GM23248 (cell line): ENCODE results near the gene ALX4.

Experiments
- EZH2 ChIP-seq: fragments of 200-600 bp; sonication (generic); IDR thresholded peaks from 2 replicates; pipeline ENCODE4 v1.6.1; 2018; ENCODE audit warnings: antibody characterized with exemption, mild to moderate bottlenecking; ENCODE audit not compliant: insufficient read depth, poor library complexity, severe bottlenecking
- EZH2phosphoT487 ChIP-seq: fragments of 200-600 bp; sonication (generic); IDR thresholded peaks from 2 replicates; pipeline ENCODE4 v1.6.1; 2018; ENCODE audit warnings: antibody characterized with exemption, moderate library complexity, mild to moderate bottlenecking, low read depth; ENCODE audit not compliant: insufficient read depth

GRCh38 chr11:44303401-44303938 lies 6.5 kb downstream of the ALX4 start:
- TF ChIP-seq EZH2 (no peak), EZH2phosphoT487 (no peak)
